NCI-H1417 (cell line): Measurements from ENCODE around the gene NXPH4.

Experiments
- DNase-seq, 3 experiments: peaks; one replicate each; lab custom pipeline; 2025; lab: John Stamatoyannopoulos, UW

Gene NXPH4

GRCh38 chr12:57273516-57273915 is 56.9 kb downstream of the NXPH4 start:
- no peak for DNase-seq
